Measurements from ENCODE around the gene ZNF609. TPM values are rescaled to one million over a fixed set of nuclear protein-coding genes. Genes with fewer than 3 reads are reported as not detected.

Gene ZNF609
- polyA plus RNA-seq, 1 experiment: 12.5 TPM

GRCh38 chr15:64619880-64620839 is 159.8 kb downstream of the ZNF609 start:
- H3K4me3 ChIP-seq (ENCODE audit: low read depth, low read length): no peak overlapping the region
- POLR2A ChIA-PET: interaction anchor here (0.9 kb wide), 1 partner anchor 33 kb away, joined by 4 read pairs; no protein-coding TSS in a partner anchor
- no peak for DNase-seq (ENCODE audit: low read depth)
- H3K27me3 ChIP-seq (ENCODE audit: control insufficient read depth, insufficient read depth, low read length): no peaks in the 10 kb centered on the region
- CTCF ChIA-PET: interaction anchor here (0.7 to 2.1 kb wide), 3 partner anchors 9 to 32 kb away, joined by 3 to 6 read pairs (median 3); no protein-coding TSS in a partner anchor
- no peak for TF ChIP-seq CTCF (IDR thresholded peaks at IDR 0.05; ENCODE audit: insufficient read depth, low read depth, low read length)
- peaks cover 2% of the 10 kb centered on the region; the same call in 1 of the 2 replicates for H3K36me3 ChIP-seq (ENCODE audit: control insufficient read depth, insufficient read depth, low read length)

DNA sequence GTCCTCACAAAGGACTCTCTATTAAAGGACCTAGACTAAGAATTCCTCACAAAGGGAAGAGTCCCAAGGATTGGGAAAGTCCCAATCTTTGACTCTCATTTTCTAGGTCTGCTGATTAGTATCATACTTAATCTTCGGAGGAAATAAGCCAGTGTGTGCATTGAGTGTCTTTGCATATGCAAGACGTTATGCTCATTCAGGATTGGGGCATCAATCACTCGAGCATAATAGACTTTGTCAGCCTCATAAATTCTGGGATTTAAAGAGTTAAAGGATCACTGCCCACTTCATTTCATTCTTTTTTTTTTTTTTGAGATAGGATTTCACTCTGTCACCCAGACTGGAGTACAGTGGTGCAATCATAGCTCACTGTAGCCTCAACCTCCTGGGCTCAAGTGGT is 160.7 kb downstream of the ZNF609 start:
- Histone ChIP-seq H3K27me3 (ENCODE audit: control insufficient read depth, insufficient read depth, low read length) (no peaks in the 10 kb centered on the region), H3K4me3 (ENCODE audit: low read depth, low read length) (no peak overlapping the region), H3K36me3 (ENCODE audit: control insufficient read depth, insufficient read depth, low read length) (peaks cover 2% of the 10 kb centered on the region; the same call in 1 of the 2 replicates)
- POLR2A ChIA-PET: interaction anchor here (0.9 kb wide), 1 partner anchor 34 kb away, joined by 4 read pairs; no protein-coding TSS in a partner anchor
- TF ChIP-seq CTCF (IDR thresholded peaks at IDR 0.05; ENCODE audit: insufficient read depth, low read depth, low read length): no peak
- CTCF ChIA-PET: interaction anchor here (1.2 to 2.1 kb wide), 2 partner anchors 8 to 14 kb away, joined by 3 to 6 read pairs; no protein-coding TSS in a partner anchor
- DNase-seq (ENCODE audit: low read depth): no peak

GRCh38 chr15:64622410-64623260 is 162.3 kb downstream of the ZNF609 start:
- TF ChIP-seq CTCF (IDR thresholded peaks at IDR 0.05; ENCODE audit: insufficient read depth, low read depth, low read length): no peak
- peaks cover 2% of the 10 kb centered on the region; the same call in 1 of the 2 replicates for H3K36me3 ChIP-seq (ENCODE audit: control insufficient read depth, insufficient read depth, low read length)
- no peak overlapping the region for H3K4me3 ChIP-seq (ENCODE audit: low read depth, low read length)
- ChIA-PET POLR2A (no interaction called here), CTCF (interaction anchor here (0.9 to 1.3 kb wide), 2 partner anchors 13 to 195 kb away, joined by 4 read pairs; no protein-coding TSS in a partner anchor)
- no peaks in the 10 kb centered on the region for H3K27me3 ChIP-seq (ENCODE audit: control insufficient read depth, insufficient read depth, low read length)
- DNase-seq (ENCODE audit: low read depth): no peak

GRCh38 chr15:64623347-64623996 is 163.1 kb downstream of the ZNF609 start:
- ChIA-PET CTCF (interaction anchor here (0.9 to 1.3 kb wide), 2 partner anchors 12 to 196 kb away, joined by 4 read pairs; no protein-coding TSS in a partner anchor), POLR2A (no interaction called here)
- Histone ChIP-seq H3K36me3 (ENCODE audit: control insufficient read depth, insufficient read depth, low read length) (peaks cover 2% of the 10 kb centered on the region; the same call in 1 of the 2 replicates), H3K4me3 (ENCODE audit: low read depth, low read length) (no peak overlapping the region), H3K27me3 (ENCODE audit: control insufficient read depth, insufficient read depth, low read length) (no peaks in the 10 kb centered on the region)
- no peak for TF ChIP-seq CTCF (IDR thresholded peaks at IDR 0.05; ENCODE audit: insufficient read depth, low read depth, low read length)
- peak; percentile 50 for DNase-seq (ENCODE audit: low read depth)
